ENCODE data around the gene KDM4D. TPM values are rescaled to one million over a fixed set of nuclear protein-coding genes. Genes with fewer than 3 reads are reported as not detected.
A peak's percentile ranks its signal among the peaks of the same experiment; 100 is the strongest.

The KDM4D gene
- total and polyA plus RNA-seq, 9 of the 15 experiments (the other 6 are each of a cell fraction or from before 2014, with no cell fraction given), result 0.34 to 1.1 (median 0.50) TPM

- TF ChIP-seq KHSRP (IDR thresholded peaks at IDR 0.05) (no peak), MTA2 (IDR thresholded peaks at IDR 0.05; ENCODE audit: low read depth) (peak; percentile 72), ZNF316 (IDR thresholded peaks at IDR 0.05) (no peak), ZNF644 (tag; IDR thresholded peaks at IDR 0.05; ENCODE audit: low read depth) (no peak), FOXK2 (conservative IDR thresholded peaks at IDR 0.05 in 1 of 2, IDR thresholded peaks at IDR 0.05 in 1 of 2; ENCODE audit: low read depth in 2 of 2) (peak in 1 of 2 experiments; percentile 16; a peak in 1 of 4 replicates), ZNF655 (CRISPR knock-in tag; IDR thresholded peaks at IDR 0.05) (no peak), MAFF (IDR thresholded peaks at IDR 0.05; ENCODE audit: low read length) (no peak), MAFK (IDR thresholded peaks at IDR 0.05; ENCODE audit: low read length) (no peak), CEBPG (CRISPR knock-in tag; IDR thresholded peaks at IDR 0.05) (no peak), CEBPG (tag; conservative IDR thresholded peaks at IDR 0.05 in 1 of 2, IDR thresholded peaks at IDR 0.05 in 1 of 2) (no peak), ARID3A (IDR thresholded peaks at IDR 0.05; ENCODE audit: borderline replicate concordance, low read depth, low read length) (no peak), RB1 (IDR thresholded peaks at IDR 0.05; ENCODE audit: low read depth) (0 out of 2 replicates have a peak, but pooled peaks have one; percentile 44), MXI1 (IDR thresholded peaks at IDR 0.05; ENCODE audit: low read depth, low read length) (no peak), NFIX (CRISPR knock-in tag; IDR thresholded peaks at IDR 0.05; ENCODE audit: low read depth) (no peak), POLR2AphosphoS5 (IDR thresholded peaks at IDR 0.05; ENCODE audit: control insufficient read depth, insufficient read depth, low read depth, low read length) (peak; percentile 90), ZKSCAN1 (IDR thresholded peaks at IDR 0.05; ENCODE audit: low read depth, low read length) (no peak), GTF2F1 (IDR thresholded peaks at IDR 0.05; ENCODE audit: low read depth, low read length) (0 out of 2 replicates have a peak, but pooled peaks have one; percentile 27), ETV1 (tag; conservative IDR thresholded peaks at IDR 0.05; ENCODE audit: low read depth) (0 out of 2 replicates have a peak, but pooled peaks have one; percentile 5), SRSF7 (optimal IDR thresholded peaks at IDR 0.05; ENCODE audit: low read depth, low read length) (no peak), DNMT1 (IDR thresholded peaks at IDR 0.05) (no peak)
- TF ChIP-seq, protein P1, sequence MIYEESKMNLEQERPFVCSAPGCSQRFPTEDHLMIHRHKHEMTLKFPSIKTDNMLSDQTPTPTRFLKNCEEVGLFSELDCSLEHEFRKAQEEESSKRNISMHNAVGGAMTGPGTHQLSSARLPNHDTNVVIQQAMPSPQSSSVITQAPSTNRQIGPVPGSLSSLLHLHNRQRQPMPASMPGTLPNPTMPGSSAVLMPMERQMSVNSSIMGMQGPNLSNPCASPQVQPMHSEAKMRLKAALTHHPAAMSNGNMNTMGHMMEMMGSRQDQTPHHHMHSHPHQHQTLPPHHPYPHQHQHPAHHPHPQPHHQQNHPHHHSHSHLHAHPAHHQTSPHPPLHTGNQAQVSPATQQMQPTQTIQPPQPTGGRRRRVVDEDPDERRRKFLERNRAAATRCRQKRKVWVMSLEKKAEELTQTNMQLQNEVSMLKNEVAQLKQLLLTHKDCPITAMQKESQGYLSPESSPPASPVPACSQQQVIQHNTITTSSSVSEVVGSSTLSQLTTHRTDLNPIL (CRISPR knock-in tag; IDR thresholded peaks at IDR 0.05), result no peak
- TF ChIP-seq, protein P2, sequence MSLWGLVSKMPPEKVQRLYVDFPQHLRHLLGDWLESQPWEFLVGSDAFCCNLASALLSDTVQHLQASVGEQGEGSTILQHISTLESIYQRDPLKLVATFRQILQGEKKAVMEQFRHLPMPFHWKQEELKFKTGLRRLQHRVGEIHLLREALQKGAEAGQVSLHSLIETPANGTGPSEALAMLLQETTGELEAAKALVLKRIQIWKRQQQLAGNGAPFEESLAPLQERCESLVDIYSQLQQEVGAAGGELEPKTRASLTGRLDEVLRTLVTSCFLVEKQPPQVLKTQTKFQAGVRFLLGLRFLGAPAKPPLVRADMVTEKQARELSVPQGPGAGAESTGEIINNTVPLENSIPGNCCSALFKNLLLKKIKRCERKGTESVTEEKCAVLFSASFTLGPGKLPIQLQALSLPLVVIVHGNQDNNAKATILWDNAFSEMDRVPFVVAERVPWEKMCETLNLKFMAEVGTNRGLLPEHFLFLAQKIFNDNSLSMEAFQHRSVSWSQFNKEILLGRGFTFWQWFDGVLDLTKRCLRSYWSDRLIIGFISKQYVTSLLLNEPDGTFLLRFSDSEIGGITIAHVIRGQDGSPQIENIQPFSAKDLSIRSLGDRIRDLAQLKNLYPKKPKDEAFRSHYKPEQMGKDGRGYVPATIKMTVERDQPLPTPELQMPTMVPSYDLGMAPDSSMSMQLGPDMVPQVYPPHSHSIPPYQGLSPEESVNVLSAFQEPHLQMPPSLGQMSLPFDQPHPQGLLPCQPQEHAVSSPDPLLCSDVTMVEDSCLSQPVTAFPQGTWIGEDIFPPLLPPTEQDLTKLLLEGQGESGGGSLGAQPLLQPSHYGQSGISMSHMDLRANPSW (CRISPR knock-in tag; IDR thresholded peaks at IDR 0.05), result no peak
Observed at GRCh38 chr11:94973099-94973968, at the start of gene KDM4D, which contains the start of gene CWC15 (continued).

All from K562 (cell line).